COLO668 (cell line): ENCODE results near the gene IGFBP4.

Source experiments
- DNase-seq: peaks from one replicate; lab custom pipeline; 2025; ENCODE audit not compliant: unreplicated experiment; lab: John Stamatoyannopoulos, UW

The IGFBP4 gene

GRCh38 chr17:40454613-40454995 lies 11.4 kb downstream of the IGFBP4 start:
- no peak for DNase-seq

GRCh38 chr17:40456396-40456951 lies 13.2 kb downstream of the IGFBP4 start:
- no peak for DNase-seq

DNA sequence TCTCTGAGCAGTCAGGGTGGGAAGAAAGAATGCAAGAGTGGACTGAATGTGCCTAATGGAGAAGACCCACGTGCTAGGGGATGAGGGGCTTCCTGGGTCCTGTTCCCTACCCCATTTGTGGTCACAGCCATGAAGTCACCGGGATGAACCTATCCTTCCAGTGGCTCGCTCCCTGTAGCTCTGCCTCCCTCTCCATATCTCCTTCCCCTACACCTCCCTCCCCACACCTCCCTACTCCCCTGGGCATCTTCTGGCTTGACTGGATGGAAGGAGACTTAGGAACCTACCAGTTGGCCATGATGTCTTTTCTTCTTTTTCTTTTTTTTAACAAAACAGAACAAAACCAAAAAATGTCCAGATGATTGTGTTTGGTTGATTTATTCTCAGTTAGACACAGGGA lies 14.1 kb downstream of the IGFBP4 start:
- no peak for DNase-seq

- DNase-seq: no peak
Observed at GRCh38 chr17:40457964-40458791, 14.9 kb downstream of the IGFBP4 start.

DNA sequence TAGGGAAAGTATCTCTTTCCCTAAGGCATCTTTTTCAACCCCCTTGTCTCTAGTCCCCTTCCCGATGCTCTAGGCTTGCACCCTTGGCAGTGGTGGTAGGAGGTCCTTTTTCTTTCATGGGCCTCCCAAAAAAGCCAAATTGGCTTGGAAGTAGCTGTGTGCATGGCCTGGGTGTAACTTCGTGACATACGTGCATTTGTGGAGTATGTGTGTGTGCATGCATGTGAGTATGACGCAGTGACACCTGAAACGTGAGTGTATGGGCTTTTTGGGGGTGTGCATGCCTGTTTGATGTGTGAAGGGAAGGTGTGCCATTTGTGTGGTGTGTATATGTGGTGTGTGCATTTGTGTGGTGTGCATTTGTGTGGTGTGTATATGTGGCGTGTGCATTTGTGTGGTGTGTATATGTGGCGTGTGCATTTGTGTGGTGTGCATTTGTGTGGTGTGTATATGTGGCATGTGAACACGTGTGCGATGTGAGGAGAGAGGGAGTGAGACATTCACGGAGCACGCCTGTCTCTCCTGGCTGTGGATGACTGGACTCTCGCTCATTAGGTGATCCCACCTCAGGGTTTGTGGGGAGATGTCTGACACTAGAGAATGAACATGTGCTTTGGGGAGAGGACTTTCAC lies 15.7 kb downstream of the IGFBP4 start:
- DNase-seq: no peak

DNA sequence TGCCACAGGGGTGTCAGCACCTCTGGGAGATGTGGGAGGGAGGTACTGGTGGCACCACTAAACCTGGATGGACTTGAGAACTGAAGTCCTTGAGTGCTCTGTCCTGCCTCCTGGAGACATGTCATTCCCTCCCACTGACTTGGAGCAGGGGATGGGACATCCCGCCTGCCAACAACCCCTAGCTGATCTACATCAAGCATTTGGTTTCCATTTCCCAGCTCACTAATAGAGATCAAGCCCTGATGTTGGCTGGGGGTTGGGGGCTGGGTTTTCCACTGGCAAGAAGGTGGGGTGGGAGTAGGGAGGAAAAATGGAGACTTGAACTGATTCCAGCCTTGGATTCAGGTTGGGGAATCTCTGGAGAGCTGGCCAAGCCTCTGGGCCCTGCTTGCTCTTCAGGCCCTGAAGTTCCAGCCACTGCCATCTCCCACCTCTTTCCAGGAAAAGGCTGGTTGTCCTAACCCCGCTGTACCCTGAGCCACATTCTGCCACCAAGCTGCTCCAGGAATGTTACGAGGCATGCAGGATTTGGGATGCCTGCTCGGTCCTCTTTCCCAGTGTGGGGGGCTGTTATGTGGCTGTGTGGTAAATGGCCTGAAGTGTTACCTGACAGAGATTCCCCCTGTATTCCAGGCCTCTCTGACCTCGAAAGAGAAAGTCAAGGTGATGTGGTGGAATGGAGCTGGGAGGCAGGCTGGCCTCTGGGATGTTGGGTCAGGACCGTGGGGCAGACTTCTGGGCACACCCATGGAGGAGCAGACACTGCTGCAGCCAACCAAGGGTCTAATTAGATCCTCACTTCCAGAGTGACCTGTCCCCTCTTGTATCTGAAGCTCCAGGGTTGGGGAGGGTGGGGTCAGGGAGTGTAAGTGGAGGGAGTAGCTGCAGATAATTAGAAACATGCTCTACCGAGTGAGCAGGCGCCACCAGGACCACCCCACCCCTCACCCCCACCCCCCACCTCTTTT lies 16.7 kb downstream of the IGFBP4 start:
- no peak for DNase-seq

GRCh38 chr17:40460604-40460967 lies 17.3 kb downstream of the IGFBP4 start:
- DNase-seq: no peak

DNA sequence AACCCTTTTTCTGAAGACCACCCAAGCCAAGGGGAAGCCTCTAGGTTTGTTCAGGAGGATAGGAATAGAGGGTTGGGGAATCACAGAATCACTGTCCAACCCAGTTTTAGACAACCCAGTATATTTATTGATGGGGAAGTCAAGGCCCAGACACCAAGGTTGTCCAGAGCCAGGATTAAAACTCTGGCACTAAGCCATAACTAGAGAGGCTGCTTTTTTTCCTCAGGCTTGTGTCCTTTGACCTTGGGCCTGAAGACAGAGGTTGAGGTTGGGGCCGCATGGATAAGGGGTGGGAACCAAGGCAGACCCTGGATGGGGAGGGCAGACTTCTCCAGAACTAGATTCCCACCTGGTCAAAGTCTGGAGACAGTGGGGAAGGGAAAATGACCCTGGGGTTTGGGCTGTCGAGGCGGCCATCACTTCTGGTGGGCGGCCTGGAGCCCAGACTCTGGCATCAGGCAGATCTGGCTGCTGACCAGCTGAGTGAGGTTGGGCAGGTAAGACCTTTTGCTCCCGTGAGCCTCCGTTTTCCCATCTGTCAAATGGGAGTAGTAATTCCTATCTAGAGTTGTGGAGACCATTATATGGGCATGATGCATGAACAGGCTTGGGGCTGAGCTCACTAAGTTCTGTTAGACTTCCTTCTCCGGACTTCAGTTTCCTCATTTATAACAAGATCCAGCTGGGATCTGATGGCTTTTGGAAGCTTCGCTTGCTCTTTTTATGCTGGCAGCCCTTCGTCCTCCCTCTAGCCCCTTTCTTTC lies 17.9 kb downstream of the IGFBP4 start:
- DNase-seq: no peak

DNA sequence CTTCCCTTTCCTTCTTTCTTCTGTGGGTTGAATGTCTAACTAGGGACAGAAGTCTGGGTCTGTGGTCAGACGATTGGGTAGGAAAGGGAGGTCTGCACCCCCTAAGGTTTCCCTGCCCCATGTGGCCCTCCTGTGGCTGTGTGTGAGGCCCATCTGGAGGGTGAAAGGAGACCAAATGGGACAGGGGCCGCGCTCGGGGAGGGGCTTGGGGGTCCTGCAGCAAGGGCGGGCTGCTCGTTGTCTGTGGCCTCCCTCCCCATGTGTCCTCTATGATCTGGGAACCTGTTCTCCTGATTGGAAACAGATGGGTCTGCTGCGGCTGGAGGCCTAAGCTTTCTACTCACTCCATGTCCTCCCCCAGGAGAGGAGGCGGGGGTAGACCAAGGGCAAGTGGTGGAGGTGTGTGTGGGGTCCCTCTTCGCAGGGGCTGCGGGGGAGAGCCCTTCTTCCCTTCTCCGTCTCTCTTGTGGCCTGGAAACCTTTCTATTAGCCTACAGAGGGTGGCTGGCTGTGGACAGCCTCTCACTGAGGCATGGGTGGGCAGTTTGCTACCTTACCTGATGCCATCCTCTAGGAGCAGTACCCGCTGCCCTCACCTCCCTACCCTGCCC lies 18.6 kb downstream of the IGFBP4 start:
- no peak for DNase-seq

DNA sequence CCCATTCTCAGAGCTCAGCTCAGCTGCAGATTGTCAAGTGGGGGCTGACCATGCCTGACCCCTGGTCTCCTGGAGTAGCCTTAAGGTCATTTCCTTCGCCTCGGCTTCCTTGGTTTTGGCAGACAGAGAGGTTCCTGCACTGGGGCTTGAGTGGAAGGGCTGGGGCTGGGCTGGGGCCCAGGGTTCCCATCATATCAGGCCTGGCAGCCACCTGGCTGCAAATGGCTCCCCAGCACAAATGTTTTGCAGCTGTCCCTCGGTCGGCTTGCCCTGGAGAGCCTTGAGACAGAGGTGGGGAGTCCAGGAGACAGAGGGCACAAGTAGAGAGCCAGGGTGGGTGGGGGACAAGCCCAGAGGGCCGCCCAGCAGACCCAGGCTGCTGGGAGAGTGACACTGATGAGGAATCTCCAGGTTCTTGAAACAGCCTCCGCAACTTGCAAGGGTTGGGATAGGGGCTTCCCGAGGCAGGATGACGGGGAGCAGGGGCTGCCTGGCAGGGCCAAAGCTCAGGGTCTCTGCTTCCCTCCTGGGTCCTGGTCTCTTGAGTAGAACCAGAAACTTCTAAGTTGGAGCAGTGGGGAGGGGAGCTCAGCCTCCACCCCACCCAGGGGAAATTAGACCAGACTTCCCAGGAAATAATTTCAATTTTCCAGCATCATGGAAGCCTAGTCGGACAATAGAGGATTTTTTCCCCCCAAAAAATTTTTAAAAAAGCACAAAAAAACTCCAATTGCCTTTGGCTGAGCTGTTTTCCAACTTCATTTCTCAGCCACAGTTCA lies 19.3 kb downstream of the IGFBP4 start:
- no peak for DNase-seq

GRCh38 chr17:40463122-40463550 lies 19.9 kb downstream of the IGFBP4 start:
- no peak for DNase-seq

GRCh38 chr17:40464392-40464855 lies 21.2 kb downstream of the IGFBP4 start:
- DNase-seq: no peak

DNA sequence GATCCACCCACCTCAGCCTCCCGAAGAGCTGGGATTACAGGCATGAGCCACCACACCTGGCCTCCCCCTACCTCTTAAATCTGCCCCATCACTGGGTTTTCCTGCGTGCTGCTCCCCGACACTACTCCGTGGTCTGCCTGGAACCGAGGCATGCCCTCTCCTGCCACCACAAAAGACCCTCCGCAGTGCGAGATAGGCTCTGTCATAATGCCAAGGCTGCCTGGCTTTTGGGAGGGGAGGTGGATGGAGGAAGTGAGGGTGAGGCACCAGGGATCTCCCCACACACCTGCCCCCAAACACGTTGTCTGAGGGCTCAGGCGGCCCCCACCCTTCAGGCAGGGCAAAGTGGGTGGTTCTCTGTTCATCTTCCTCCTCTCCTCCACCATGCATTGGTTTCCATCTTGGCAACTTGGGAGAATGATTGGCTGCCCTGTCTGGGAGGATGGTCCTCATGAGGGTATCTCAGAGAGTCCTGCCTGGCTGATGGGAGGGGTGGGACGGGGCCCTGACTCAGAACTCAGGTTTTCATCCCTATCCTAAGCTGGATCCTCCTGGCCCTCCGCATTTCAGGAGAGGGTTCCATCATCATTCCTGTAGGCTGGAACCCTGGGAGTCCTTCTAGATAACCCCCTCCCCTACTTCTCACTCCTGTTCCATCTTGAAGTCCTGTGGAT lies 23.2 kb downstream of the IGFBP4 start:
- DNase-seq: no peak

DNA sequence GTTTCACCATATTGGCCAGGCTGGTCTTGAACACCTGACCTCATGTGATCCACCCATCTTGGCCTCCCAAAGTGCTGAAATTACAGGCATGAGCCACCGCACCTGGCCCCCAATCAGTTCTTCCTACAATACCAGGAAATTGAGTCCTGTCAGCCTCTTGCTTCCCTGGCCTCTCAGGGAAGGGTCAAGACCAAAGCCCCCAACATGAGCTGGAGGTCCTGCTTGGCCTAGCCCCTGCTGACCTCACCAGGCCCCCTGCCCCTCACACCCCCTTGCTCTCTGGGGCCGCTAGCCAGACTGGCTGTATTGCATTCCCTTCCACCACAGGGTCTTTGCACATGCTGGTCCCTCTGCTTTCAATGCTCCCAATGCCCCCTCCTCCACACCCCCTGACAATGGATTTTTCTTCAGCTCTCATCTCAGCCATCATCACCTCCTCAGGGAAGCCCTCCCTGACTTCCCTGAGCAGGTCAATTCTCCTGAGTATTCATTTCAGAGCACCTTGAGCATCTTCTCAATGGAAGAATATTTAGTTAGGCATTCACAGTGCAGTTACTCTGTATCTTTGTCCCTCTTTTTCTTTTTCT lies 24.1 kb downstream of the IGFBP4 start:
- DNase-seq: no peak

DNA sequence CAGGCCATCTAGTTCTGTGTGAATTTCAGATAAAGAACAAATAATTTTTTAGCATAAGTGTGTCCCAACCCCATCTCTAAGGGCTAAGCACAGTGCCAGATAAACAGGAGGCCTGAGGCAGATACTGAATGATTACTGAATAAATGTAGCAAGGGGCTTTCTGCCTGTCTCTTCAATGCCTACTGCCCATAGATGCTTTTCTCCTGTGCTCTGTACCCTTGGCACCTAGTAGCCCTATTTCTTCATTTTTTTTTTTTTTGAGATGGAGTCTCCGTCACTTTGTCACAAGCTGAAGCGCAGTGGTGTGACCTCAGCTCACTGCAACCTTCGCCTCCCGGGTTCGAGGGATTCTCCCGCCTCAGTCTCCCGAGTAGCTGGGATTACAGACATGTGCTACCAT lies 25.3 kb downstream of the IGFBP4 start:
- no peak for DNase-seq

DNA sequence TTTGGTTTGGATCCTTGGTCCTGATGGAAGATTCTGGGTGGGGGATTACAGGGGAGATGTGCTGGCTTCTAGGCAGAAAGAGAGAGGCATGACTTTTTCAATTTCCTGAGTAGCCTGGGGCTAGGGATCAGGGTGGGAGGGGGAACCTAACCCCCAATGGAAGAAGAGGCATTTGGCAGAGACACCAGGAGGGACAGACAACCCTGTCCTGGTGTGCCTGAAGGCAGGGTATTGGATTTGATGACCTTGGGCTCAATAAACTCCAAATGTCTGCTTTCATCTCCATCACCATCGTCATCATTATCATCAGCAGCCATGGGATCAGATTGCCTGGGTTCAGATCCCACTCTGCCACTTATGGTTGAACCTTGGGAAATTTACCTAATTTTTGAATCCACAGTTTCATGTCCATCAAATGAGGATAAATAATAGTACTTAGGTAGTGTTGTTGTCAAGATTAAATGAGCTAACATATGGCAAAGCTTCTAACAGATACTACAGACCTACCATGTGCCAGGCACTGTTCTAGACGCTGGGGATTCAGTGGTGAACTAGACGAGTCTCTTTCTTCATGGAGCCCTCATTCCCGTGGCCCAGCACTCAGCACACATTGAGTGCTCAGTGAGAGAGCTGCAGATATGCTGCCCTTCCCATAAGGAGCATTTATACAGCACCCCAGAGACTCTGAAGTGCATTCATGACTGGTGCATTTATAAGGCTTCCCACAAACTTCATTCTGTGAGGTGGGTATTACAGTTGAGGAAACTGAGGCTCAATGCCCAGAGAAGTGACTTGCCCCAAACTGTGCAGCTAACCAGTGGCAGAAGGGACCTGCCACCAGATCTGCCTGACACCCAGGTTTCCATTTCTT lies 26.8 kb downstream of the IGFBP4 start:
- no peak for DNase-seq
